ENCODE measurements around the gene BRD7. TPM values are rescaled to one million over a fixed set of nuclear protein-coding genes. Genes with fewer than 3 reads are reported as not detected.

Gene BRD7
- total RNA-seq, 4 donors from 2014 or later: 29.9 to 58.0 (median 38.5) TPM

GRCh38 chr16:50276801-50277555 lies 91.8 kb downstream of the BRD7 start:
- H3K4me1 ChIP-seq: peaks cover 0 to 35% (median 7%) of the 10 kb centered on the region in 4 donors
- DNase-seq: no peak
- no peak for TF ChIP-seq EP300 (IDR thresholded peaks at IDR 0.05; ENCODE audit: low read depth)
- TF ChIP-seq CTCF (IDR thresholded peaks at IDR 0.05): no peak
- no peak for TF ChIP-seq POLR2A (IDR thresholded peaks at IDR 0.05)
- TF ChIP-seq POLR2AphosphoS5 (IDR thresholded peaks at IDR 0.05): no peak
- in situ Hi-C loops (cut with MboI; ENCODE audit: low pct_ligation_motif_present in 1 of 4, low pct_unique_long_range_greater_than_20kb in 1 of 4, low sequenced_read_pairs in 3 of 4) (no loop called here), intact Hi-C loops (cut with DNase I; ENCODE audit: low total_unique reads) (no loop called here)
- H3K27me3 ChIP-seq: no peaks in the 10 kb centered on the region
- 92% methylated on average over 3 to 4 of the region's 4 CpGs for WGBS, 2 donors (ENCODE audit: low coverage in 1 of 2)
- H3K27ac ChIP-seq: peak overlapping the region in 3 of 4 donors; percentile 14 to 81 (median 41)
- H3K9me3 ChIP-seq: no peaks in the 10 kb centered on the region
- no peak overlapping the region for H3K4me3 ChIP-seq
- H3K36me3 ChIP-seq: no peaks in the 10 kb centered on the region

- intact Hi-C loops (cut with DNase I; ENCODE audit: low total_unique reads) (no loop called here), in situ Hi-C loops (cut with MboI; ENCODE audit: low pct_ligation_motif_present in 1 of 4, low pct_unique_long_range_greater_than_20kb in 1 of 4, low sequenced_read_pairs in 3 of 4) (no loop called here)
- Histone ChIP-seq H3K4me3 (no peak overlapping the region), H3K9me3 (no peaks in the 10 kb centered on the region), H3K36me3 (no peaks in the 10 kb centered on the region), H3K4me1 (peaks cover 0 to 28% (median 7%) of the 10 kb centered on the region in 4 donors), H3K27ac (peak overlapping the region in 3 of 4 donors; percentile 14 to 81 (median 41)), H3K27me3 (no peaks in the 10 kb centered on the region)
- no peak for DNase-seq
- TF ChIP-seq POLR2AphosphoS5 (IDR thresholded peaks at IDR 0.05) (no peak), EP300 (IDR thresholded peaks at IDR 0.05; ENCODE audit: low read depth) (no peak), CTCF (IDR thresholded peaks at IDR 0.05) (no peak), POLR2A (IDR thresholded peaks at IDR 0.05) (no peak)
- WGBS, 2 donors (ENCODE audit: low coverage in 1 of 2): 97% methylated on average over 2 of the region's 2 CpGs; no CpG with 5 or more reads in 1 of the 2 donors
Observed at GRCh38 chr16:50276326-50276640, 92.5 kb downstream of the BRD7 start.

- Histone ChIP-seq H3K4me3 (peak overlapping the region in 1 of 4 donors; percentile 37), H3K27me3 (no peaks in the 10 kb centered on the region), H3K9me3 (no peaks in the 10 kb centered on the region), H3K27ac (peak overlapping the region; percentile 61 to 81 (median 79)), H3K4me1 (peaks cover 0 to 26% (median 7%) of the 10 kb centered on the region in 4 donors), H3K36me3 (no peaks in the 10 kb centered on the region)
- in situ Hi-C loops (cut with MboI; ENCODE audit: low pct_ligation_motif_present in 1 of 4, low pct_unique_long_range_greater_than_20kb in 1 of 4, low sequenced_read_pairs in 3 of 4): no loop called here
- intact Hi-C loops (cut with DNase I; ENCODE audit: low total_unique reads): no loop called here
- 79% methylated on average over 12 of the region's 12 CpGs; no CpG with 5 or more reads in 1 of the 2 donors for WGBS, 2 donors (ENCODE audit: low coverage in 1 of 2)
- DNase-seq: no peak
- no peak for TF ChIP-seq CTCF (IDR thresholded peaks at IDR 0.05)
- TF ChIP-seq POLR2A (IDR thresholded peaks at IDR 0.05): no peak
- no peak for TF ChIP-seq EP300 (IDR thresholded peaks at IDR 0.05; ENCODE audit: low read depth)
- no peak for TF ChIP-seq POLR2AphosphoS5 (IDR thresholded peaks at IDR 0.05)
Observed at GRCh38 chr16:50275428-50276325, 93.1 kb downstream of the BRD7 start.

GRCh38 chr16:50275098-50275415 lies 93.7 kb downstream of the BRD7 start:
- Histone ChIP-seq H3K36me3 (no peaks in the 10 kb centered on the region), H3K27me3 (no peaks in the 10 kb centered on the region), H3K4me1 (peaks cover 0 to 26% (median 7%) of the 10 kb centered on the region in 4 donors), H3K9me3 (no peaks in the 10 kb centered on the region), H3K4me3 (peak overlapping the region in 2 of 4 donors; percentile 23 to 37), H3K27ac (peak overlapping the region; percentile 61 to 81 (median 79))
- DNase-seq: no peak
- TF ChIP-seq POLR2A (IDR thresholded peaks at IDR 0.05): no peak
- TF ChIP-seq CTCF (IDR thresholded peaks at IDR 0.05): no peak
- no peak for TF ChIP-seq EP300 (IDR thresholded peaks at IDR 0.05; ENCODE audit: low read depth)
- TF ChIP-seq POLR2AphosphoS5 (IDR thresholded peaks at IDR 0.05): no peak
- intact Hi-C loops (cut with DNase I; ENCODE audit: low total_unique reads): no loop called here
- WGBS, 2 donors (ENCODE audit: low coverage in 1 of 2): 87% methylated on average over 3 of the region's 3 CpGs; no CpG with 5 or more reads in 1 of the 2 donors
- in situ Hi-C loops (cut with MboI; ENCODE audit: low pct_ligation_motif_present in 1 of 4, low pct_unique_long_range_greater_than_20kb in 1 of 4, low sequenced_read_pairs in 3 of 4): no loop called here

All from transverse colon (tissue), 4 donors.